NCI-H1436 treated with DMSO at 0.1 percent for 48 hours (cell line): ENCODE results near the gene AGT.

Experiments
- DNase-seq: peaks from one replicate; lab custom pipeline; 2025; lab: John Stamatoyannopoulos, UW

AGT gene

DNA sequence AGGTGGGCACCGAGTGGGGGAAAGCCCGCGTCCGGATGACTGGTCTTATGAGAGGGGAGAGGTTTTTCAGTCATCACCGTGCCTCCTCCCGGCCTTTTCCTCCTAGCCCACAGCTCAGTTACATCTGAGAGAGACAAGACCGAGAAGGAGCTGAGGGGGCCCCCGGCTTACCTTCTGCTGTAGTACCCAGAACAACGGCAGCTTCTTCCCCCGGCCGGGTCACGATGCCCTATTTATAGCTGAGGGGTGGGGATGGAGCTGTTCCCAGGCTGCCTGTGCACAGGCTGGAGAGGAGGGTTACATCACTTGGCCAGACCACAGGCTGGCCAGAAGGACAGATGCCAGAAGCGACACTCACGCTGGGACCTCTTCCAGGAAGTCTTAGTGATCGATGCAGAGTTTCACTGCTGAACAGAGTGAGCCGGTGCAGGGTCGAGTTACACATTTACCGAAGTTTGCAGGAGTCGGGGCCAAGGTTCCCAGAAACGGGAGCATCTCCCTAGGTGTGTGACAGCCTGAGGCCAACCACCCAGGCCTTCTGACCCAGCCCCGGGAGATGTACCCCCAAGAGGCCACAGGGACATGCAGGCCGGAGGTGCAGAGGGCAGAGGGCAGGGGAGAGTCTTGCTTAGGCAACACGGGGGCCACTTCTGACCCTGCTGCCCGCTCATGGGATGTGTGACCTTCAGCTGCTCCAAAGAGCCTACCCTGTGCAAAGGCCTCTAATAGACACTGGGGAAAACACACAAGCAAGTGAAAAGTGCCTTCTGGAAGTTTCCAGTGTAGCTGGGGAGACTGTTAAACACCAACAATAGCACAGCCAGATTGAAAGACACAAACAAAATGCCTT is at the start of gene AGT:
TSS of gene AGT (minus strand) at position 208 of the 850 bp plus-strand sequence. CDS start 3,299 bp downstream, outside the sequence.
- no peak for DNase-seq

DNA sequence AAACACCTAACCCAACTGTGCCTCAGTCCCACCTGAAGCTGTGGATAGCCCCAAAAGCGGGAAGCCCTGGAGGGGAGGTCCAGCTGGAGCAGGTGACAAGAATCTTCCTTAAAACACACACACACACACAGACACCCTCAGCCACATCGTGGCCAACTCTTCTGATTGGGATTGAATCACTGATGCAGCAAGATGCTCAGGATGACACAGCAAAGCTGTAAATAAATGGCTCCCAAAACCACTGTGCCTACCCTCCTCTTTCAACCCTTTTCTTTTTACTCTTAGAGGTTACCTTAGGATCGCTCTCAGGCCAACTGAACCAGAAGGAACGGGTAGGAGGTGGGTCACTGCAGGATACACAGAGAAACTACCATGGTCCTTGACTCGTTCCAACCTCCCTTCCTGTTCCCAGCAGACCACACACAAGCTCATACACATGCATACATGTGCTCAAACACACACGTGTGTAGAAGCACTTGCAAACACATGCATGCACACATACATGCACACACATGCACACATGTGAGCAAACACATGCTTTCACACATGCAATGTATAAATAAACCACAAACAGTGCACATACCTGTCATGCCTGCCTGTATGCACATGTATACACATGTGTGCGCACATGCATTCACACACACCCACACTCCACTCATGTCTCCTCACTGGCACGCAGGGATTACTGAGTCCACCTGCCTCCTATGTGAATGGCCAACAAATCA is 47.7 kb upstream of the AGT start:
- DNase-seq, result no peak

- DNase-seq, result peak; percentile 65
These were observed 46.5 kb upstream of the AGT start for GRCh38 chr1:230760360-230760827.

GRCh38 chr1:230759369-230760065 is 45.6 kb upstream of the AGT start:
- DNase-seq, result no peak

GRCh38 chr1:230758709-230759368 is 44.9 kb upstream of the AGT start:
- DNase-seq, result no peak

DNA sequence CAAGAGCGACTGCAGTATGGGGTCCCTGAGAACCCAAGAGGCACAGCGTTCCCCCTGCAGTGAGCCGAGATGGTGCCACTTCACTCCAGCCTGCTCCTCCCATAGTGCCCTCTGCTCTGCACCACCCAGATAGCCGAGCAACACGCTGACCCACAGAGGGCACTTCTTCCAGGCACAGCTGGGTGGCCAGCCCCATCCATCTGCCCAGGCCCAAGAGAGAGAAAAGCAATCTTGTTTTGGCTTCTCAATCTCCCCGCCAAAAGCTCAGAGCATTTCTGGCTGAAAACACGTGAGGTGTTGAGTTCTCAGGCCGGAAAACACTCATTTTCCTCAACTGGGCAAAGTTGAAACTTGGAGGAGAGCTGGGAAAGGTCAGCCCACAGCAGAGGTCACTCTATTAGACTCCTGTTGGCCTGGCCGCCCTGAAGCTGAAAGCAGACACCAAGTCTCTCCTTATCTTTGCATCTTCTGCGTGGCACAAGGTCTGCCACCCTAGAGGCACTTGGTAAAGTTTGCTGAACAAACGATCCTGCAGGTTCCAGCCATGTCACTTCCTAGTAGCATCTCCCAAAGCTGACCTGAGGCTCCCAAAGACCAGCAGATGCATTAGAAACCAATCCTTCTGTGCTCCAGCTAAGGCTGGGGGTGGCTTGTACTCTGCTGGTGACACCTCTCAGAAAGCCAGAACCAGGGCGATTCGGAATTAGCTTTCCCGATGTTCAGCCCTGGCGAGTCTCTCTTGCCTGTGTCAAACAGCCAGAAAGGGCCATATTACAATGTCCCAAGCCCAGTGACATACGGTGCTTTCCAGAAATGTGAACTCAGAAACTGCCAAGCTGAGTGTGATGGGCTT is 44.2 kb upstream of the AGT start:
- no peak for DNase-seq

DNA sequence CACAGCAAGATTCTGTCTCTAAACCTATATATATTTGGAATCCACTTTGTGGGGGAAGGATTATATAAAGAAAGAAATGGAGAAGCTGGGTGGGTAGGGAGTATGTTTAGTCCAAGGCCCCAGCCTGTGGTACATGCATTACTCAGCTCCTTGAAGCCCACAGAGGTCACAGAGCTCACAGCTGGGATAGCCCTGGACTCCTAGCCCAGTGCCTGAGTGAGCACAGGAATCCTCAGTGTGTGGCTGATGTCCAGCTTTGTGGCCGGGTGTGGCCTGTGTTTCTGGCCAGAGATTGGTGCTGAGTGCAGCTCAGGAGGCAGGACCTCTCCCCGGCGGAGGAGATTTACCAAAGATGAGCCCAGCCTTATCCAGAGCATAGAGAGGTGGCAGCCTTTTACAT is 40.9 kb upstream of the AGT start:
- no peak for DNase-seq

- DNase-seq, result peak; percentile 81
These were observed 39.8 kb upstream of the AGT start for GRCh38 chr1:230753586-230754251.

DNA sequence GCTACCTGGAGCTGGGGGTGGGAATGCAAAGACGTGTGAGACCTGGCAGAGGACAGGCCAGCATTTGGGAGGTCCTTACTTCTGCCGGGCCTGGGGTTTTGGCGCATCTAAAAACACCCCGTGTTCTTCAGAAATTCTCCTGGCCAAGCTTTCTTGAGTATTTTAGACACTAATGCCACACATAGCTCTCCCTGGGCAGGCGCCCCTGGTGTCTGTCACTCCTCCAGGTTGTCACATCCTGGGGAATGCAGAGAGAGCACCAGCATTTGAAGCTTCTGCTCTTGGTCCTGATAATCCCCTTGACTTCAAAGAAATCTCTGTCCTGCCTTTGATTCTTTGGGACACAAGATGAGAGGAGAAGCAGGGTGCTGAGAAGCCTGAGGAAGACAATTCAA is 39.3 kb upstream of the AGT start:
- no peak for DNase-seq

GRCh38 chr1:230752407-230752806 is 38.5 kb upstream of the AGT start:
- peak; percentile 67 for DNase-seq

DNA sequence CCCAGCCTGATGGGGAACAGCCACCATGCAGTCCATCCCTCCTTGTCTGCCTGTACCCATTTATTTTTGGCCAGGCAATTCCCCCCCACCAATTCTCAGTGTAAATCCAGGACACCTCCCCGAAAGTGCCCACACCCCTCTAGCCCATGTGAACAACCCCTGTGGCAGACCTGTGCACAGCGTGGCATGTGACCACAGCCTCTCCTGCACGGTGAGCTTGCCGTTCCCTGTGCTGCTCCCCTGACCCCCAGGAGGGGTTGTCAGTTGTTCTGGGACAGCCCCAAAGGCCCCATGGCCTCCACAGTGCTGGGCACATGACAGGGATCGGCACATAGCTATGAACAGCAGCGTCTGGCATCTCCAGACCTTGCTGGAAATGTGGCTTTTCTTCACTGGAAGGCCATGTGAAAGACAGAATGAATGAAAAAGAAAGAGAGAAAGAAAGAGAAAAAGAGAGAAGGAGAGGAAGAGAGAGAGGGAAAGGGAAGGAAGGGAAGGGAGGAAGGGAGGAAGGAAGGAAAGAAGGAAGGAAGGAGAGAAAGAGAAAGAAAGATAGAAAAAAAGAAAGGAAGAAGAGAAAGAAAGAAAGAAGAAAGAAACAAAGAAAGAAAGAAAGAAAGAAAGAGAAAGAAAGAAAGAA is 37.2 kb upstream of the AGT start:
- DNase-seq, result no peak

GRCh38 chr1:230750576-230750975 is 36.7 kb upstream of the AGT start:
- no peak for DNase-seq

DNA sequence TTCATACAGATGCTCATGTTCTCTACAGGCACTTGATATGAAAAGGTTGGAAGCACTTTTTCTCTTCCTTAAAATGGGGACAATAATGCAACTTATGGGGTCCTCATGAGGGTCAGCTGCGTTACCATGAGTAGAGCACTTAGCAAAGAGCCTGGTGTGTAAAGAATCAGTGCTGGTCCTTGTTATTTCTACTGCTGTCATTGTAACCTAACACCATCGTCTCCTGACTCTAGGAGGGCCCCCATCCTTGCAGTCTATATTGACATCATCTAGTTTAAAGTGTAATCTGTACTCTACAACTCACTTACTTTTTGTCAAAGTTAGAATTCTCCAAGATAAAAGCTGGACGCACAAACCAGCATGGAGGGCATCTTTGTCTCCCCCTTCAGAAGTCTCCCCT is 35.7 kb upstream of the AGT start:
- DNase-seq, result no peak

GRCh38 chr1:230749150-230749549 is 35.2 kb upstream of the AGT start:
- no peak for DNase-seq

DNA sequence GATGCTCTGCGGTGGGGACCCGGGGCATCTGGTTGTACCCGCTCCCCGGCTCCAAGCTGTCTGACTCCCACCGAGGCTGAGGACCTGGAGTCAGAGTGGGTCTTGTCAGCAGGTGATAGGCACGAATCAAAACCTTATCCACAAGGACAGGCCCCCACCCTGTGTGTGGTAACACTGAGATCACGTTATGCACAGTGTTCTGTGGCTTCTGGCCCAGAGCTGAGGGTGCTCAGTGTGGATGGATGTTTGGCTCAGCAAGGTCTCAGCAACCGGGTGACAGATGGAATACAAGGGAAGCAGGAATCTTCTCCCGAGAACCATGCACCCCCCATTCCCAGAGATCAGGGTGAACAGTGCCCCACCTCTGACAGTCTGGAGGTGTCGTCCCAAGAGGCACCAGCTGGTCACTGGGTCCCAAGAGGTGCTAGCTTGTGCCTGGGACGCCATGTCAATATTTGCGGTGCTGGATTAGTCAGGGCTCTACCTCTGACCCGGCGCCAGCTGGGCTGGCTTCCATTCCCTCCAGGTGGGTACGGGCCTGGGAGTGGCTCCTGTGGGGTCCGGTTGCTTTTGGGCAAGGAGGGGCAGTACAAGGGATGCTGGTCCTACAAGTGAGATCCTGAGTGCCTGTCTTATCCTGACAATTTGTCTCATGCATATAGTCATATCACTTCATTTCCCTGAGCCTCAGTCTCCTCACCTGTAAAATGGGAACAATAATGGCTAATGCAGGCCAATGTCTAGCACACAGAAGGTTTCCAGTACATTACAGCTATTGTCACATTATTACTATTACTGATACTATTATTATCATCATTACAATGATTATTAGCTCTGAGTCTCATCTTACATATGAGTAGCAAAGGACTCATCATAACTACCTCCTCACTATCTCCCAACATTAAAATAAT is 34.2 kb upstream of the AGT start:
- DNase-seq, result no peak

DNA sequence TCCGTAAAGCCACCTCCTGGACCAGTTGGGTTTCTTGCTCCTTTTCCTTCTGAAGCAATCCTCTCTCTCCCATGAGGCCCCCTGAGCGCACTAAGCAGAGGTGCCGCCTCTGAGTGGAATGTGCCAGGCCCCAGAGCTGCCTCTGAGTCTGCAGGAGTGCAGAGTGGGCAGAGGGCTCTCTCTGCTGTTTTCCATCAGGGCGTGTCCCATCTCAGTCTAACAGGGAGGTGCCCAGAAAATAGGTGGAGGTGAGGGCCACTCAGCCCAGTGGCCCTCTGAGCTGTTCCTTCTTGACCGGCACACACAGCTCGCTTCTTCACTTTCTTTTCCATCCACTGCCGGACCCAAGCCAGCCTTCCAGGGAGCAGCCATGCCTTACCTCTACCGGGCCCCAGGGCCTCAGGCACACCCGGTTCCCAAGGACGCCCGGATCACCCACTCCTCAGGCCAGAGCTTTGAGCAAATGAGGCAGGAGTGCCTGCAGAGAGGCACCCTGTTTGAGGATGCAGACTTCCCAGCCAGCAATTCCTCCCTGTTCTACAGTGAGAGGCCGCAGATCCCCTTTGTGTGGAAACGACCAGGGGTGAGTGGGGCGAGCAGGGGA is 33.3 kb upstream of the AGT start, which contains the start of gene CAPN9:
TSS of gene CAPN9 (plus strand) at position 262 of the 604 bp plus-strand sequence. CDS start at position 371, 109 bp downstream.
- DNase-seq, result no peak

DNA sequence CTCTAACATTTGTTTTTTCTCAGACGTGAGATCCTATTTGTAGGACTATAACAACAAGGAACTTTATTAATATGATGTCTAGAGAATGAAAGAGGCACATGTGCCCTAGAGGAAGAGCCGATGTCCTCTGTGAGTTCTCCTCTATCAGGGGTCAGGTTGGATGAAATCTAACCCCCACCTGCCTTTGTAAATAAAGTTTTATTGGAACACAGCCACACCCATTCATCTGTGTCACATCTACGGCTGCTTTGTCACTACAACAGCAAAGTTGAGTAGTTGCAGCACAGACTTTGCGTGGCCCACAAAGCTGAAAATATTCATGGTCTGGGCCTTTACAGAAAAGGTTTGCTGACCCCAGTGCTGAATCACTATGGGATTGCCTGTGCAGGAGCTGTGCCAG is 32.7 kb upstream of the AGT start:
- no peak for DNase-seq

DNA sequence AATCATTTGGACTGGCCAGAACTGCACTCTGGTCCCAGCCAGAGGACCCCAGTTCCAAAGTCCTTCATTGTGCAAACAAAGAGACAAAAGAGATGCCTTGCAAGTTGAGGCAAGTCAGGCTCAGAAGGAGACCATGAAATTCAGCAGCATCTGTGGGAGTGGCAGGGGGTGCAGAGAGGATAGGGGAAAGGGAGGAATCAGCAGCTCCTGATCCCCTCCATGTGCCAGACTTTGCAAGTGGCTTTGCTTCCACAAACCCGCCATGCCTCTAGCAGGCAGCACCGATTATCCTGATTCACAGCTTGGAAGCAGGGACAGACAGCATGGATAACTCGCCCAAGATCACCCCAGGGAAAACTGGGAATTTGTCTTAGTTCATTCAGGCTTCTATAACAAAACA is 31.1 kb upstream of the AGT start:
- no peak for DNase-seq
